Endometrial microvascular endothelial cells (primary cell): ENCODE measurements around the gene MYO5C. TPM values are rescaled to one million over a fixed set of nuclear protein-coding genes. Genes with fewer than 3 reads are reported as not detected.
"Not testable (repeated sequence)": the region's sequence is repeated elsewhere in the genome, so short reads cannot be mapped to it uniquely, and the experiment has no call there.

Experiments
- in situ Hi-C: cut with HindIII; loops from 2 replicates; pipeline ENCODE4 v1.10.0; 2017; ENCODE audit warnings: low sequenced_read_pairs, low pct_unique_long_range_greater_than_20kb; ENCODE audit errors: inconsistent ontology term
- total RNA-seq: library from RNA; depleted of rRNA; stranded (reverse); fragments of >200 nt; gene quantifications from one replicate; pipeline ENCODE4 v1.2.3, GENCODE V29; 2015; ENCODE audit errors: inconsistent ontology term

The MYO5C gene
- total RNA-seq, 1 donor from 2014 or later: 2.7 TPM

GRCh38 chr15:52191207-52191606 is 104.4 kb downstream of the MYO5C start, which contains the start of gene GNB5:
GNB5 (minus strand) TSS chr15:52191392; CDS start chr15:52184676, 6,716 bp downstream.
- in situ Hi-C loops: no loop called here

- in situ Hi-C loops: no loop called here
Measured at GRCh38 chr15:52186651-52187486, 108.7 kb downstream of the MYO5C start.

- in situ Hi-C loops: no loop called here
Measured at GRCh38 chr15:52185151-52185561, 110.4 kb downstream of the MYO5C start.

GRCh38 chr15:52184721-52185120 is 110.9 kb downstream of the MYO5C start:
- in situ Hi-C loops: no loop called here

- in situ Hi-C loops: no loop called here
Measured at GRCh38 chr15:52183562-52184173, 111.9 kb downstream of the MYO5C start.

- in situ Hi-C loops: no loop called here
Measured at GRCh38 chr15:52181938-52182780, 113.4 kb downstream of the MYO5C start.

GRCh38 chr15:52180851-52181450 is 114.7 kb downstream of the MYO5C start:
- in situ Hi-C loops: no loop called here

GRCh38 chr15:52180196-52180835 is 115.3 kb downstream of the MYO5C start:
- in situ Hi-C loops: no loop called here

- in situ Hi-C loops: no loop called here
Measured at GRCh38 chr15:52179278-52180195, 116.1 kb downstream of the MYO5C start.

- in situ Hi-C loops: no loop called here
Measured at GRCh38 chr15:52178765-52179164, 116.8 kb downstream of the MYO5C start.

GRCh38 chr15:52172869-52173268 is 122.7 kb downstream of the MYO5C start:
- in situ Hi-C loops: no loop called here

- in situ Hi-C loops: no loop called here
Measured at GRCh38 chr15:52171807-52172206, 123.8 kb downstream of the MYO5C start.

GRCh38 chr15:52171386-52171785 is 124.2 kb downstream of the MYO5C start:
- in situ Hi-C loops: no loop called here

GRCh38 chr15:52170199-52170598 is 125.4 kb downstream of the MYO5C start:
- in situ Hi-C loops: not testable (repeated sequence)

- in situ Hi-C loops: not testable (repeated sequence)
Measured at GRCh38 chr15:52165494-52166131, 130.0 kb downstream of the MYO5C start.

- in situ Hi-C loops: no loop called here
Measured at GRCh38 chr15:52164631-52165265, 130.9 kb downstream of the MYO5C start.
